ENCODE data around the gene NAIP. TPM values are rescaled to one million over a fixed set of nuclear protein-coding genes. Genes with fewer than 3 reads are reported as not detected.

Gene NAIP
- total and polyA plus RNA-seq, 2 of the 4 experiments (the other 2 are of a cell fraction): 1.3 to 2.2 TPM

GRCh38 chr5:71013575-71013974, 11.6 kb downstream of the NAIP start:
- no peak overlapping the region for H3K4me2 ChIP-seq (ENCODE audit: low read depth, low read length)
- no peak overlapping the region for H3K9ac ChIP-seq (ENCODE audit: low read depth, low read length)
- TF ChIP-seq CHD1 (IDR thresholded peaks at IDR 0.05; ENCODE audit: low read depth, low read length) (no peak), MAZ (IDR thresholded peaks at IDR 0.05; ENCODE audit: borderline replicate concordance, low read depth, low read length) (no peak), CEBPB (IDR thresholded peaks at IDR 0.05; ENCODE audit: low read depth, low read length) (no peak), RCOR1 (IDR thresholded peaks at IDR 0.05; ENCODE audit: insufficient replicate concordance, low read length) (no peak), RAD21 (IDR thresholded peaks at IDR 0.05; ENCODE audit: low read length) (no peak), SMC3 (IDR thresholded peaks at IDR 0.05; ENCODE audit: low read depth, low read length) (no peak), MXI1 (IDR thresholded peaks at IDR 0.05; ENCODE audit: borderline replicate concordance, low read depth, low read length) (no peak), NFE2L2 (IDR thresholded peaks at IDR 0.05; ENCODE audit: low read depth, low read length) (no peak), FOS (IDR thresholded peaks at IDR 0.05; ENCODE audit: low read depth, low read length) (no peak)
- no peak overlapping the region for H4K8ac ChIP-seq (ENCODE audit: low read depth in 2 of 2, low read length in 2 of 2)
- no TSS peak for BruUV-seq (replicated peaks)
- H3K9me1 ChIP-seq (ENCODE audit: insufficient read depth, low read length): no peaks in the 10 kb centered on the region
- no peak overlapping the region for H3K14ac ChIP-seq (replicated peaks; ENCODE audit: low read depth, low read length)
- H2AFZ ChIP-seq (replicated peaks; ENCODE audit: low read length, poor library complexity): no peak overlapping the region
- H3K56ac ChIP-seq (ENCODE audit: extremely low read depth, insufficient read depth, low read length): no peak overlapping the region
- H2BK5ac ChIP-seq (ENCODE audit: low read depth, low read length, poor library complexity, severe bottlenecking): no peak overlapping the region
- no peak for DNase-seq
- in situ Hi-C loops (cut with MboI; ENCODE audit: low sequenced_read_pairs) (no loop called here), dilution Hi-C loops (cut with HindIII; ENCODE audit: low sequenced_read_pairs, unreplicated experiment) (no loop called here), intact Hi-C loops (cut with micrococcal nuclease) (no loop called here)
- no peak overlapping the region for H4K5ac ChIP-seq (ENCODE audit: low read depth, low read length)
- no peak overlapping the region for H3K4me3 ChIP-seq (ENCODE audit: insufficient read depth, low read depth, low read length)
- H2BK20ac ChIP-seq (ENCODE audit: low read depth, low read length): no peak overlapping the region
- no peaks in the 10 kb centered on the region for H3K36me3 ChIP-seq (ENCODE audit: control insufficient read depth, insufficient read depth, low read length)
- no peak overlapping the region for H3K18ac ChIP-seq (ENCODE audit: low read depth, low read length)
- H2AK9ac ChIP-seq (replicated peaks; ENCODE audit: low read depth, low read length, poor library complexity): no peak overlapping the region
- no peak overlapping the region for H3K27ac ChIP-seq (ENCODE audit: insufficient read depth, low read length)
- no peak overlapping the region for H2BK120ac ChIP-seq (ENCODE audit: low read depth, low read length)
- no peaks in the 10 kb centered on the region for H3K79me1 ChIP-seq (ENCODE audit: low read depth in 1 of 2, low read length in 2 of 2)
- H2AK5ac ChIP-seq (ENCODE audit: low read depth, low read length): no peak overlapping the region
- no peaks in the 10 kb centered on the region for H3K9me3 ChIP-seq (ENCODE audit: control insufficient read depth, insufficient read depth, low read length)
- no peak overlapping the region for H2BK15ac ChIP-seq (ENCODE audit: low read depth, low read length)
- H4K20me1 ChIP-seq (ENCODE audit: insufficient read depth, low read length): no peaks in the 10 kb centered on the region
- H3K27me3 ChIP-seq (ENCODE audit: control insufficient read depth, insufficient read depth, low read length): no peaks in the 10 kb centered on the region; the same call in 1 of the 2 replicates
- no peak overlapping the region for H3K23ac ChIP-seq (ENCODE audit: low read depth, low read length)
- WGBS, 2 experiments (ENCODE audit: extremely low coverage in 2 of 2, insufficient read length in 1 of 2): 77% methylated on average over 3 of the region's 12 CpGs; no CpG with 5 or more reads in 1 of the 2 experiments
- no peaks in the 10 kb centered on the region for H3K4me1 ChIP-seq (ENCODE audit: control insufficient read depth, insufficient read depth, low read length)
- no peak overlapping the region for H3K4ac ChIP-seq (ENCODE audit: low read depth, low read length)
- ChIA-PET CTCF (interaction anchor here (0.6 kb wide), 1 partner anchor 1798 kb away, joined by 10 read pairs; no protein-coding TSS in a partner anchor), POLR2A (ENCODE audit: unreplicated experiment) (no interaction called here)
- ATAC-seq (ENCODE audit: low read depth): no peak
- no peak overlapping the region for H4K91ac ChIP-seq (ENCODE audit: insufficient read depth, low read depth, low read length)

All from IMR-90 (cell line).